OCI-LY1 (cell line): ENCODE results near the gene NR3C1.

Experiments
- H2AFZ ChIP-seq: fragments of 200-600 bp; sonication (generic), shearing (Covaris generic); 2 replicates; pipeline ENCODE4 v1.6.0; 2014; ENCODE audit warnings: antibody characterized with exemption, mild to moderate bottlenecking, low read length
- H3F3A ChIP-seq: fragments of 200-600 bp; sonication (generic), shearing (Covaris generic); 2 replicates; pipeline ENCODE4 v1.6.0; 2014; ENCODE audit warnings: mild to moderate bottlenecking, antibody characterized with exemption, low read length, moderate library complexity; ENCODE audit not compliant: insufficient read depth
- H3K27ac ChIP-seq: fragments of 200-600 bp; sonication (generic); 2 replicates; pipeline ENCODE4 v1.5.1; 2014; ENCODE audit warnings: low read length, mixed run types, mild to moderate bottlenecking, low read depth; ENCODE audit not compliant: poor library complexity, severe bottlenecking
- H3K27me3 ChIP-seq: fragments of 200-600 bp; sonication (generic); 2 replicates; pipeline ENCODE4 v1.6.0; 2014; ENCODE audit warnings: antibody characterized with exemption, mild to moderate bottlenecking, low read length, moderate library complexity; ENCODE audit not compliant: insufficient read depth
- H3K36me3 ChIP-seq: fragments of 200-600 bp; sonication (generic); 2 replicates; pipeline ENCODE4 v1.6.1; 2014; ENCODE audit warnings: mild to moderate bottlenecking, antibody characterized with exemption, low read length, moderate library complexity, mixed read lengths; ENCODE audit not compliant: insufficient read depth
- H3K4me1 ChIP-seq: fragments of 200-600 bp; sonication (generic); 2 replicates; pipeline ENCODE4 v1.5.1; 2014; ENCODE audit warnings: mild to moderate bottlenecking, low read length, moderate library complexity; ENCODE audit not compliant: insufficient read depth, severe bottlenecking
- H3K4me2 ChIP-seq: fragments of 200-600 bp; sonication (generic), shearing (Covaris generic); 2 replicates; pipeline ENCODE4 v1.6.1; 2014; ENCODE audit warnings: low read length
- H3K4me3 ChIP-seq: fragments of 200-600 bp; sonication (generic); 2 replicates; pipeline ENCODE4 v1.5.1; 2014; ENCODE audit warnings: low read length, low read depth, mild to moderate bottlenecking, mixed read lengths; ENCODE audit not compliant: poor library complexity, severe bottlenecking
- H3K79me2 ChIP-seq: fragments of 200-600 bp; shearing (Covaris generic); 2 replicates; pipeline ENCODE4 v1.6.1; 2016; ENCODE audit warnings: mixed run types, low read length, mixed read lengths; ENCODE audit not compliant: insufficient read depth
- H3K9ac ChIP-seq: fragments of 200-600 bp; sonication (generic), shearing (Covaris generic); 2 replicates; pipeline ENCODE4 v1.6.1; 2014; ENCODE audit warnings: mild to moderate bottlenecking, low read length, mixed read lengths
- H3K9me2 ChIP-seq: fragments of 200-600 bp; sonication (generic), shearing (Covaris generic); 2 replicates; pipeline ENCODE4 v1.6.1; 2014; ENCODE audit warnings: low read depth, mild to moderate bottlenecking, low read length, mixed read lengths
- H3K9me3 ChIP-seq: fragments of 200-600 bp; shearing (Covaris generic); 2 replicates; pipeline ENCODE4 v1.6.1; 2014; ENCODE audit warnings: low read length, mixed read lengths
- H4K20me1 ChIP-seq: fragments of 200-600 bp; sonication (generic), shearing (Covaris generic); 2 replicates; pipeline ENCODE4 v1.6.0; 2016; ENCODE audit warnings: mild to moderate bottlenecking, low read length; ENCODE audit not compliant: insufficient read depth
- EZH2 ChIP-seq: fragments of 200-600 bp; sonication (generic), shearing (Covaris generic); IDR thresholded peaks from 2 replicates; pipeline ENCODE4 v1.8.0; 2017; ENCODE audit warnings: borderline replicate concordance, mixed run types, mild to moderate bottlenecking, antibody characterized with exemption, low read length, moderate library complexity, mixed read lengths
- TF ChIP-seq, protein P1 (sequence below): fragments of 200-600 bp; sonication (generic), shearing (Covaris generic); IDR thresholded peaks from 2 replicates; pipeline ENCODE4 v1.5.1; 2017; ENCODE audit warnings: mild to moderate bottlenecking, antibody characterized with exemption, low read length, moderate library complexity, mixed read lengths

NR3C1 gene

DNA sequence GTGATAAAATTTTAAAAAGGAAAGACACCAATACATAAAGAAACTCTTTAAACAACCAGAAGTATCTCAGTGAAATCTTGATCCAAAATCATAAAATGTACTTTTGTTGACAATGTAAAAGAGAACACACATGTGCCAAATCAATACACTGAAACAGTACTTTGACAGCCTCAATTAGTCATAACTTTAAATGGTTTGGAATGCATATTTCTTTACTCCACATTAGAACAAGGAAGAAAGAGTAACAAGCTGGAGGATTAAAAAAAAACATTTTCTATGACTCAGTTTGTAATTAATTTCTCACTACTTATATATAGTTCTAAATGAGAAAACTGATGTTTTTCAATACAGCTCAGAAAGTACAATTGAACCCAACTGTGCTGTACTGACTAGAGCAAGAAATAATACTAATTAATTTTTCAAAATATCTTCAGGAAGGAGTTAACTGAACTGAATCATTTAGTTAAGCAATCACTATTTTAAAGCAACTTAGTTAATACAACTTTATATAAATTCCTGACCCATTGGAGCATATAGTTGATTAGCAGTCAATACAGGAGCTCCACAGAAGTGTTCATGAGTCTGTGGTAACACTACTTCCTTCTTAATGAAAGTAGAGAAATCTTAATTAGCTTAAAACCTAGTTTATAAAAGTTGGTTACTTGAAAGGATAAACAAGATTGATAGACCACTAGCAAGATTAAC is 101.0 kb downstream of the NR3C1 start:
- Histone ChIP-seq H2AFZ (no peak overlapping the region), H3K9ac (no peak overlapping the region), H3K36me3 (peaks cover 97% of the 10 kb centered on the region), H3K4me2 (no peak overlapping the region), H3F3A (no peaks in the 10 kb centered on the region), H4K20me1 (no peaks in the 10 kb centered on the region), H3K27ac (no peak overlapping the region), H3K79me2 (peaks cover 23% of the 10 kb centered on the region), H3K4me3 (no peak overlapping the region), H3K27me3 (no peaks in the 10 kb centered on the region), H3K9me3 (0 out of 2 replicates have a peak, but pooled peaks cover 4% of the 10 kb centered on the region), H3K4me1 (no peaks in the 10 kb centered on the region), H3K9me2 (no peaks in the 10 kb centered on the region)
- TF ChIP-seq, protein P1, sequence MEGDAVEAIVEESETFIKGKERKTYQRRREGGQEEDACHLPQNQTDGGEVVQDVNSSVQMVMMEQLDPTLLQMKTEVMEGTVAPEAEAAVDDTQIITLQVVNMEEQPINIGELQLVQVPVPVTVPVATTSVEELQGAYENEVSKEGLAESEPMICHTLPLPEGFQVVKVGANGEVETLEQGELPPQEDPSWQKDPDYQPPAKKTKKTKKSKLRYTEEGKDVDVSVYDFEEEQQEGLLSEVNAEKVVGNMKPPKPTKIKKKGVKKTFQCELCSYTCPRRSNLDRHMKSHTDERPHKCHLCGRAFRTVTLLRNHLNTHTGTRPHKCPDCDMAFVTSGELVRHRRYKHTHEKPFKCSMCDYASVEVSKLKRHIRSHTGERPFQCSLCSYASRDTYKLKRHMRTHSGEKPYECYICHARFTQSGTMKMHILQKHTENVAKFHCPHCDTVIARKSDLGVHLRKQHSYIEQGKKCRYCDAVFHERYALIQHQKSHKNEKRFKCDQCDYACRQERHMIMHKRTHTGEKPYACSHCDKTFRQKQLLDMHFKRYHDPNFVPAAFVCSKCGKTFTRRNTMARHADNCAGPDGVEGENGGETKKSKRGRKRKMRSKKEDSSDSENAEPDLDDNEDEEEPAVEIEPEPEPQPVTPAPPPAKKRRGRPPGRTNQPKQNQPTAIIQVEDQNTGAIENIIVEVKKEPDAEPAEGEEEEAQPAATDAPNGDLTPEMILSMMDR = no peak
- no peak for TF ChIP-seq EZH2

- no peaks in the 10 kb centered on the region for H3K9me2 ChIP-seq
- H3K4me1 ChIP-seq = no peaks in the 10 kb centered on the region
- no peak overlapping the region for H3K4me3 ChIP-seq
- no peak overlapping the region for H3K9ac ChIP-seq
- H3K9me3 ChIP-seq = no peaks in the 10 kb centered on the region
- TF ChIP-seq, protein P1 = no peak
- TF ChIP-seq EZH2 = no peak
- H3K36me3 ChIP-seq = peaks cover 99% of the 10 kb centered on the region
- H4K20me1 ChIP-seq = no peaks in the 10 kb centered on the region
- H3K4me2 ChIP-seq = no peak overlapping the region
- H3K27ac ChIP-seq = no peak overlapping the region
- no peaks in the 10 kb centered on the region for H3K27me3 ChIP-seq
- H3K79me2 ChIP-seq = peaks cover 8% of the 10 kb centered on the region
- no peaks in the 10 kb centered on the region for H3F3A ChIP-seq
- H2AFZ ChIP-seq = no peak overlapping the region
Measured at GRCh38 chr5:143297756-143298155, 105.7 kb downstream of the NR3C1 start.

GRCh38 chr5:143290125-143290524 is 113.4 kb downstream of the NR3C1 start:
- H3K4me3 ChIP-seq = no peak overlapping the region
- no peaks in the 10 kb centered on the region for H3K9me2 ChIP-seq
- H3K27ac ChIP-seq = no peak overlapping the region
- H3K27me3 ChIP-seq = no peaks in the 10 kb centered on the region
- H3K9me3 ChIP-seq = no peaks in the 10 kb centered on the region
- H3K79me2 ChIP-seq = peaks cover 7% of the 10 kb centered on the region; the same call in 1 of the 2 replicates
- no peaks in the 10 kb centered on the region for H3F3A ChIP-seq
- peaks cover 91% of the 10 kb centered on the region for H3K36me3 ChIP-seq
- H2AFZ ChIP-seq = no peak overlapping the region
- H3K9ac ChIP-seq = no peak overlapping the region
- TF ChIP-seq, protein P1 = no peak
- TF ChIP-seq EZH2 = no peak
- H3K4me2 ChIP-seq = no peak overlapping the region
- H4K20me1 ChIP-seq = no peaks in the 10 kb centered on the region
- H3K4me1 ChIP-seq = no peaks in the 10 kb centered on the region
